HCT116 (cell line): ENCODE results near the gene TECTA. TPM values are rescaled to one million over a fixed set of nuclear protein-coding genes. Genes with fewer than 3 reads are reported as not detected.

Experiments
- ATAC-seq: fragments of 200-7000 bp; cut with Tn5 transposase; 2 replicates; pipeline ENCODE4 v1.9.1; 2020; ENCODE audit warnings: mild to moderate bottlenecking, moderate library complexity
- BruUV-seq: library from RNA; stranded (reverse); fragments of 400-500 nt; replicated peaks from 2 replicates; lab custom pipeline; 2021; lab: Mats Ljungman, UMichigan
- CTCF ChIA-PET: fragments of 300-600 bp; sonication (Branson Sonifier 250); formaldehyde crosslinking; loops from one replicate; lab custom pipeline; 2021; ENCODE audit warnings: antibody characterized with exemption; lab: Charles Lee
- POLR2A ChIA-PET: fragments of 300-600, 350-600 bp; sonication (Branson Sonifier 250); formaldehyde crosslinking; loops from one replicate; lab custom pipeline; 2021; ENCODE audit warnings: antibody characterized with exemption; lab: Charles Lee
- RAD21 ChIA-PET, 2 experiments: fragments of 300-600 bp; sonication (Branson Sonifier 250); formaldehyde crosslinking; loops; one replicate each; lab custom pipeline; 2023; ENCODE audit warnings: low total read pairs in 2 of 2; ENCODE audit not compliant: uncharacterized antibody in 2 of 2, unreplicated experiment in 2 of 2, low non-redundant PET in 1 of 2; lab: Charles Lee
- DNase-seq: peaks from one replicate; pipeline ENCODE4 v3.0.0-alpha.2; 2010; ENCODE audit warnings: low read depth, low spot score
- H2AFZ ChIP-seq: fragments of 200-600 bp; shearing (Covaris generic), sonication (generic); 2 replicates; pipeline ENCODE4 v1.6.1; 2017; ENCODE audit warnings: low read depth, mixed run types, mixed read lengths, antibody characterized with exemption, low read length; ENCODE audit not compliant: poor library complexity, severe bottlenecking
- H3K27ac ChIP-seq: 2 replicates; pipeline ENCODE4 v1.5.1; 2012; ENCODE audit warnings: low read depth, low read length
- H3K27me3 ChIP-seq: fragments of 200-600 bp; sonication (generic); 2 replicates; pipeline ENCODE4 v1.6.1; 2016; ENCODE audit warnings: mixed run types, low read length, mixed read lengths; ENCODE audit not compliant: insufficient read depth
- H3K36me3 ChIP-seq, 2 experiments: fragments of 200-500 bp in 1 of 2; fragments of 200-600 bp in 1 of 2; sonication (Bioruptor generic) in 1 of 2; sonication (generic) in 1 of 2; 2 replicates each; pipeline versions ENCODE4 v1.5.1 to v1.6.1; 2014 to 2016; ENCODE audit warnings: low read length in 2 of 2, inconsistent platforms in 1 of 2, mixed read lengths in 1 of 2, mixed run types in 1 of 2; ENCODE audit not compliant: insufficient read depth in 2 of 2, control insufficient read depth in 1 of 2
- H3K4me1 ChIP-seq, 2 experiments: fragments of 200-600 bp in 1 of 2; sonication (generic) in 1 of 2; 2 replicates each; pipeline versions ENCODE4 v1.5.1 to v1.6.1; 2012 to 2017; ENCODE audit warnings: low read length in 2 of 2, inconsistent platforms in 1 of 2, mild to moderate bottlenecking in 1 of 2, mixed read lengths in 1 of 2, mixed run types in 1 of 2, moderate library complexity in 1 of 2; ENCODE audit not compliant: insufficient read depth in 2 of 2, control insufficient read depth in 1 of 2
- H3K4me2 ChIP-seq: fragments of 200-600 bp; sonication (generic); 2 replicates; pipeline ENCODE4 v1.6.1; 2017; ENCODE audit warnings: mixed run types, low read length, mixed read lengths
- H3K4me3 ChIP-seq, 2 experiments: fragments of 200-600 bp in 1 of 2; sonication (generic) in 1 of 2; replicated peaks in 1 of 2; 2 replicates each; pipeline ENCODE4 v1.5.1; 2011 to 2016; ENCODE audit warnings: low read length in 2 of 2, control low read depth in 1 of 2, low read depth in 1 of 2, mild to moderate bottlenecking in 1 of 2, mixed read lengths in 1 of 2, mixed run types in 1 of 2
- H3K79me2 ChIP-seq: fragments of 200-600 bp; sonication (generic); 2 replicates; pipeline ENCODE4 v1.6.1; 2017; ENCODE audit warnings: mild to moderate bottlenecking, mixed run types, low read length, moderate library complexity, mixed read lengths; ENCODE audit not compliant: insufficient read depth
- H3K9ac ChIP-seq: fragments of 200-600 bp; sonication (generic); 2 replicates; pipeline ENCODE4 v1.6.1; 2016; ENCODE audit warnings: low read length, mixed read lengths
- H3K9me2 ChIP-seq: fragments of 200-600 bp; sonication (generic), shearing (Covaris generic); 2 replicates; pipeline ENCODE4 v1.6.1; 2017; ENCODE audit warnings: mixed run types, mild to moderate bottlenecking, moderate library complexity; ENCODE audit not compliant: insufficient read depth
- H3K9me3 ChIP-seq, 2 experiments: fragments of 200-500 bp in 1 of 2; fragments of 200-600 bp in 1 of 2; sonication (Bioruptor generic) in 1 of 2; sonication (generic) in 1 of 2; 2 replicates each; pipeline ENCODE4 v1.6.1; 2014 to 2017; ENCODE audit warnings: low read length in 2 of 2, mixed read lengths in 2 of 2, inconsistent platforms in 1 of 2, low read depth in 1 of 2, mild to moderate bottlenecking in 1 of 2, mixed run types in 1 of 2, moderate library complexity in 1 of 2; ENCODE audit not compliant: control insufficient read depth in 1 of 2, insufficient read depth in 1 of 2
- H4K20me1 ChIP-seq: fragments of 200-600 bp; sonication (generic), shearing (Covaris generic); 2 replicates; pipeline ENCODE4 v1.6.1; 2017; ENCODE audit warnings: mixed run types, mild to moderate bottlenecking, moderate library complexity; ENCODE audit not compliant: insufficient read depth
- EGR1 ChIP-seq: IDR thresholded peaks from 2 replicates; pipeline ENCODE4 v1.6.1; 2012; ENCODE audit warnings: low read depth
- ELF1 ChIP-seq: IDR thresholded peaks from 2 replicates; pipeline ENCODE4 v1.6.1; 2012; ENCODE audit warnings: low read depth, borderline replicate concordance
- POLR2A ChIP-seq: IDR thresholded peaks from 2 replicates; pipeline ENCODE4 v1.7.0; 2011; ENCODE audit warnings: borderline replicate concordance; ENCODE audit not compliant: insufficient read depth, insufficient read length; ENCODE audit errors: extremely low read depth
- SIN3A ChIP-seq: IDR thresholded peaks from 2 replicates; pipeline ENCODE4 v1.6.1; 2012; ENCODE audit warnings: low read depth
- ZFX ChIP-seq: fragments of 450-650 bp; IDR thresholded peaks from 2 replicates; pipeline ENCODE4 v1.6.1; 2017
- intact Hi-C: fragments of 100-400 bp; cut with micrococcal nuclease; formaldehyde crosslinking; loops from 2 replicates; pipeline ENCODE4 v1.10.0; 2022
- total RNA-seq: library from RNA; stranded (reverse); gene quantifications from one replicate; pipeline ENCODE4 v1.2.1, GENCODE V29; 2021; ENCODE audit not compliant: unreplicated experiment
- TF ChIP-seq, protein P1 (sequence below): IDR thresholded peaks from 2 replicates; pipeline ENCODE4 v1.6.1; 2012; ENCODE audit warnings: low read depth

The TECTA gene
- total RNA-seq, 1 experiment from 2014 or later = 0.81 TPM

- BruUV-seq = no TSS peak
Measured at GRCh38 chr11:121091492-121092152, 9.4 kb upstream of the TECTA start.

More at GRCh38 chr11:121091492-121092152, 9.4 kb upstream of the TECTA start:
- Histone ChIP-seq H3K36me3 (peaks cover 0 to 2% of the 10 kb centered on the region in 2 experiments; a peak in 1 of 4 replicates), H3K27ac (no peak overlapping the region), H3K9me2 (no peaks in the 10 kb centered on the region; the same call in 1 of the 2 replicates), H3K9ac (no peak overlapping the region), H3K4me3 (no peak overlapping the region), H3K4me1 (no peaks in the 10 kb centered on the region), H3K4me2 (no peak overlapping the region), H3K79me2 (no peaks in the 10 kb centered on the region), H3K9me3 (no peaks in the 10 kb centered on the region), H2AFZ (no peak overlapping the region), H3K27me3 (no peaks in the 10 kb centered on the region), H4K20me1 (no peaks in the 10 kb centered on the region)
- DNase-seq (no peak), ATAC-seq (no peak)
- ChIA-PET CTCF (no interaction called here), POLR2A (no interaction called here), RAD21 (no interaction called here)
- TF ChIP-seq, protein P1, sequence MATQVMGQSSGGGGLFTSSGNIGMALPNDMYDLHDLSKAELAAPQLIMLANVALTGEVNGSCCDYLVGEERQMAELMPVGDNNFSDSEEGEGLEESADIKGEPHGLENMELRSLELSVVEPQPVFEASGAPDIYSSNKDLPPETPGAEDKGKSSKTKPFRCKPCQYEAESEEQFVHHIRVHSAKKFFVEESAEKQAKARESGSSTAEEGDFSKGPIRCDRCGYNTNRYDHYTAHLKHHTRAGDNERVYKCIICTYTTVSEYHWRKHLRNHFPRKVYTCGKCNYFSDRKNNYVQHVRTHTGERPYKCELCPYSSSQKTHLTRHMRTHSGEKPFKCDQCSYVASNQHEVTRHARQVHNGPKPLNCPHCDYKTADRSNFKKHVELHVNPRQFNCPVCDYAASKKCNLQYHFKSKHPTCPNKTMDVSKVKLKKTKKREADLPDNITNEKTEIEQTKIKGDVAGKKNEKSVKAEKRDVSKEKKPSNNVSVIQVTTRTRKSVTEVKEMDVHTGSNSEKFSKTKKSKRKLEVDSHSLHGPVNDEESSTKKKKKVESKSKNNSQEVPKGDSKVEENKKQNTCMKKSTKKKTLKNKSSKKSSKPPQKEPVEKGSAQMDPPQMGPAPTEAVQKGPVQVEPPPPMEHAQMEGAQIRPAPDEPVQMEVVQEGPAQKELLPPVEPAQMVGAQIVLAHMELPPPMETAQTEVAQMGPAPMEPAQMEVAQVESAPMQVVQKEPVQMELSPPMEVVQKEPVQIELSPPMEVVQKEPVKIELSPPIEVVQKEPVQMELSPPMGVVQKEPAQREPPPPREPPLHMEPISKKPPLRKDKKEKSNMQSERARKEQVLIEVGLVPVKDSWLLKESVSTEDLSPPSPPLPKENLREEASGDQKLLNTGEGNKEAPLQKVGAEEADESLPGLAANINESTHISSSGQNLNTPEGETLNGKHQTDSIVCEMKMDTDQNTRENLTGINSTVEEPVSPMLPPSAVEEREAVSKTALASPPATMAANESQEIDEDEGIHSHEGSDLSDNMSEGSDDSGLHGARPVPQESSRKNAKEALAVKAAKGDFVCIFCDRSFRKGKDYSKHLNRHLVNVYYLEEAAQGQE = no peak
- TF ChIP-seq ELF1 (no peak), SIN3A (no peak), ZFX (no peak), EGR1 (no peak), POLR2A (no peak)
- intact Hi-C loops = no loop called here
